Parathyroid adenoma (tissue), 2 donors: ENCODE results near the gene PPP1R9B.

Experiments used
- H2AFZ ChIP-seq: fragments of 300-600 bp; sonication (generic); one replicate; pipeline ENCODE4 v1.7.0; 2017; ENCODE audit warnings: antibody characterized with exemption, mild to moderate bottlenecking
- H3K27ac ChIP-seq: fragments of 300-600 bp; sonication (generic); one replicate; pipeline ENCODE4 v1.7.0; 2017
- H3K27me3 ChIP-seq: fragments of 300-600 bp; sonication (generic); one replicate; pipeline ENCODE4 v1.7.0; 2017; ENCODE audit warnings: low read length; ENCODE audit not compliant: control insufficient read depth, insufficient read depth
- H3K36me3 ChIP-seq: fragments of 300-600 bp; sonication (generic); one replicate; pipeline ENCODE4 v1.7.0; 2017; ENCODE audit warnings: low read length; ENCODE audit not compliant: control insufficient read depth, insufficient read depth
- H3K4me1 ChIP-seq: fragments of 300-600 bp; sonication (generic); one replicate; pipeline ENCODE4 v1.7.0; 2017; ENCODE audit warnings: control low read depth
- H3K4me2 ChIP-seq: fragments of 300-600 bp; sonication (generic); one replicate; pipeline ENCODE4 v1.7.0; 2017; ENCODE audit warnings: low read length
- H3K4me3 ChIP-seq: fragments of 300-600 bp; sonication (generic); one replicate; pipeline ENCODE4 v1.7.0; 2017; ENCODE audit warnings: low read depth, low read length
- H3K79me2 ChIP-seq: fragments of 300-600 bp; sonication (generic); one replicate; pipeline ENCODE4 v1.7.0; 2017; ENCODE audit warnings: control low read depth
- H3K9ac ChIP-seq: fragments of 300-600 bp; sonication (generic); one replicate; pipeline ENCODE4 v1.7.0; 2017; ENCODE audit warnings: mild to moderate bottlenecking
- H3K9me3 ChIP-seq: fragments of 300-600 bp; sonication (generic); one replicate; pipeline ENCODE4 v1.7.0; 2017; ENCODE audit warnings: low read length; ENCODE audit not compliant: control insufficient read depth
- TF ChIP-seq, protein P1 (sequence below): fragments of 300-600 bp; sonication (generic); IDR thresholded peaks from one replicate; pipeline ENCODE4 v1.7.0; 2017; ENCODE audit warnings: antibody characterized with exemption, mild to moderate bottlenecking
- donor health status: primary hyperparathyroidism.

The PPP1R9B gene

DNA sequence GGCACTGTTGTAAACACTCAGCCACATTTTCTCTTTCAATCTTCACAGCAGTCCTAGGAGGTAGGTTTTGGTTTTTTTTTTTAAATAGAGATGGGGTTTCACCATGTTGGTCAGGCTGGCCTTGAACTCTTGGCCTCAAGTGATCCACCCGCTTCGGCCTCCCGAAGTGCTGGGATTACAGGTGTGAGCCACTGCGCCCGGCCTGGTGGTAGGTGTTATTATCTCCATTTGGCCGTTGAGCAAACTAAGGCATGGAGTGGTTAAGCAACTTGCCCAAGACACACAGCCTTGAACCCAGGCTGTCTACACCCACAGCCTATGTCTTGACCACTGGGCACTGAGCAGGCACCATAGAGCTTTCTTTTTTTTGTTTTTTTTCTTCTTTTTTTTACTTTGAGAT, 24.0 kb upstream of the PPP1R9B start:
- Histone ChIP-seq H3K36me3 (no peaks in the 10 kb centered on the region), H3K27ac (no peak overlapping the region), H3K9me3 (no peaks in the 10 kb centered on the region), H3K4me1 (peaks cover 7% of the 10 kb centered on the region), H3K27me3 (no peaks in the 10 kb centered on the region), H3K4me3 (no peak overlapping the region), H3K79me2 (no peaks in the 10 kb centered on the region), H3K9ac (no peak overlapping the region), H3K4me2 (no peak overlapping the region), H2AFZ (no peak overlapping the region)
- TF ChIP-seq, protein P1, sequence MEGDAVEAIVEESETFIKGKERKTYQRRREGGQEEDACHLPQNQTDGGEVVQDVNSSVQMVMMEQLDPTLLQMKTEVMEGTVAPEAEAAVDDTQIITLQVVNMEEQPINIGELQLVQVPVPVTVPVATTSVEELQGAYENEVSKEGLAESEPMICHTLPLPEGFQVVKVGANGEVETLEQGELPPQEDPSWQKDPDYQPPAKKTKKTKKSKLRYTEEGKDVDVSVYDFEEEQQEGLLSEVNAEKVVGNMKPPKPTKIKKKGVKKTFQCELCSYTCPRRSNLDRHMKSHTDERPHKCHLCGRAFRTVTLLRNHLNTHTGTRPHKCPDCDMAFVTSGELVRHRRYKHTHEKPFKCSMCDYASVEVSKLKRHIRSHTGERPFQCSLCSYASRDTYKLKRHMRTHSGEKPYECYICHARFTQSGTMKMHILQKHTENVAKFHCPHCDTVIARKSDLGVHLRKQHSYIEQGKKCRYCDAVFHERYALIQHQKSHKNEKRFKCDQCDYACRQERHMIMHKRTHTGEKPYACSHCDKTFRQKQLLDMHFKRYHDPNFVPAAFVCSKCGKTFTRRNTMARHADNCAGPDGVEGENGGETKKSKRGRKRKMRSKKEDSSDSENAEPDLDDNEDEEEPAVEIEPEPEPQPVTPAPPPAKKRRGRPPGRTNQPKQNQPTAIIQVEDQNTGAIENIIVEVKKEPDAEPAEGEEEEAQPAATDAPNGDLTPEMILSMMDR, result no peak

DNA sequence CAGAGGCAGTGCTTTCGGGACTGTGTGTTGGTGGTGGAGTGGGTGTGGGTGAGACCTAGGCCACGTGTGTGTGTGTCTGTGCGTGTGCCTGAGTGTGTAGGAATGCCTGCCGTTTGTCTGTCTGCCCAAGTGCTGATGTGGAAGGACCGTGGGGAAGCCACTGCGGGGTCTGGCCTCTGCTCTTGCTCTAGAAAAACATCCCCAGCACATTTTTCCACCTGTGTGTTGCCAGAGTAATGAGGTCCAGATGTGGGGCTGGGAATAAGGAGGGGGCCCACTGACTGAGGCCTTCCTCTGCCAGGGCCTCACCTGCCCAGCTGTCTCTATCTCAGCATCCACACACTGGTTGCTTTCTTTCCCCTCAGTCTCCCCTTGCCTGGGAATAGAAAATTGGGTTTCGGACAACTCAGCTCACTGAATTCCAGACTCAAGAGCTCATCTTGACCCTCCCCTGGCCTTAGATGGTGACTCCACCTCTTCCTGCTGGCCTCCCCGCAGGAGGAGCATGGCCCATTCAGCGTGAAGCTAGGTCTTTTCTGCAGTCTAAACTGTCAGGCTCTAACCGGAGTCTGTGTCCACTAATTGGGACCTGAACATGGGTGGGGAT, 23.0 kb upstream of the PPP1R9B start:
- Histone ChIP-seq H3K4me2 (no peak overlapping the region), H3K4me3 (no peak overlapping the region), H3K9me3 (no peaks in the 10 kb centered on the region), H2AFZ (no peak overlapping the region), H3K27ac (no peak overlapping the region), H3K27me3 (no peaks in the 10 kb centered on the region), H3K79me2 (no peaks in the 10 kb centered on the region), H3K4me1 (peaks cover 4% of the 10 kb centered on the region), H3K36me3 (no peaks in the 10 kb centered on the region), H3K9ac (no peak overlapping the region)
- TF ChIP-seq, protein P1, result no peak

DNA sequence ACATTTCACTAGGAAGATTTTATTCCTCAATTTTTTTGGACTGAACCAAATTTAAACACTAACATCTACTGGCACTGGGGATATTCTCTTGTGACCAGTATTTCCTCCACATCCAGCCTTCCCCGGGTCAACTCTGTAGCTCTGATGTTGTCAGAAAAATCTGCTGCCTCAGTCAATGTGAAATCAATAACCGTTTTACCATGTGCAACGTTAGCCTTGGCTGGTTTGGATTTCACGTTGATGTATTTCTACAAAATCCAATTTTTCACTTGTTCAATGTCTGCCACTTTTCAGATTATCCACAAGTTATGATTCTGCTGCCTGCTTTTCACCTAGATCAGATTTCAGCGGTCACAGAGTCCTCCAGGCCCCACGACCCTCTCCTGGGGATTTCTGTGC, 22.5 kb upstream of the PPP1R9B start:
- TF ChIP-seq, protein P1, result no peak
- H3K9me3 ChIP-seq, result no peaks in the 10 kb centered on the region
- no peak overlapping the region for H2AFZ ChIP-seq
- no peak overlapping the region for H3K9ac ChIP-seq
- H3K79me2 ChIP-seq, result no peaks in the 10 kb centered on the region
- H3K4me1 ChIP-seq, result no peaks in the 10 kb centered on the region
- H3K27ac ChIP-seq, result no peak overlapping the region
- no peaks in the 10 kb centered on the region for H3K27me3 ChIP-seq
- H3K4me2 ChIP-seq, result no peak overlapping the region
- no peaks in the 10 kb centered on the region for H3K36me3 ChIP-seq
- no peak overlapping the region for H3K4me3 ChIP-seq

DNA sequence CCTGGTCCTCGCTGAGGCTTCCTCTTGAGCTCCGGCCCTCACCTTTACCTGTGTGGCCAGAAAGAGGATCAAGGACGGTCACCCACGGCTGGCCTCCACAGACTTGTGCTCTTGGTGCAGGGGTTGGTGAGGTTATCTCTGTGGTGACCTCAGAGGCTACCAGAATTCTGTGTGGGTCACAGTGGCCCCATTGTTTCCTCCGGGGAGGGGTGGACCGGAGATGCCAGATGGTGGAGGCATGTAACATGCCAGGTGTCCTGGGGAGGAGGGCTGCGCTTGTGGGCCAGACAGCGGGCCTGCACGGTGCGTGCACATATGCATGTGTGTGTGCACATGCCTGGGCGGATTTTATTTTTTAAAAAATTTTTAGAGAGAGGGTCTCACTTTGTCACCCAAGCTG, 21.7 kb upstream of the PPP1R9B start:
- Histone ChIP-seq H3K4me3 (no peak overlapping the region), H3K27ac (no peak overlapping the region), H3K79me2 (no peaks in the 10 kb centered on the region), H2AFZ (no peak overlapping the region), H3K9me3 (no peaks in the 10 kb centered on the region), H3K36me3 (no peaks in the 10 kb centered on the region), H3K27me3 (no peaks in the 10 kb centered on the region), H3K4me1 (no peaks in the 10 kb centered on the region), H3K4me2 (no peak overlapping the region), H3K9ac (no peak overlapping the region)
- TF ChIP-seq, protein P1, result no peak

DNA sequence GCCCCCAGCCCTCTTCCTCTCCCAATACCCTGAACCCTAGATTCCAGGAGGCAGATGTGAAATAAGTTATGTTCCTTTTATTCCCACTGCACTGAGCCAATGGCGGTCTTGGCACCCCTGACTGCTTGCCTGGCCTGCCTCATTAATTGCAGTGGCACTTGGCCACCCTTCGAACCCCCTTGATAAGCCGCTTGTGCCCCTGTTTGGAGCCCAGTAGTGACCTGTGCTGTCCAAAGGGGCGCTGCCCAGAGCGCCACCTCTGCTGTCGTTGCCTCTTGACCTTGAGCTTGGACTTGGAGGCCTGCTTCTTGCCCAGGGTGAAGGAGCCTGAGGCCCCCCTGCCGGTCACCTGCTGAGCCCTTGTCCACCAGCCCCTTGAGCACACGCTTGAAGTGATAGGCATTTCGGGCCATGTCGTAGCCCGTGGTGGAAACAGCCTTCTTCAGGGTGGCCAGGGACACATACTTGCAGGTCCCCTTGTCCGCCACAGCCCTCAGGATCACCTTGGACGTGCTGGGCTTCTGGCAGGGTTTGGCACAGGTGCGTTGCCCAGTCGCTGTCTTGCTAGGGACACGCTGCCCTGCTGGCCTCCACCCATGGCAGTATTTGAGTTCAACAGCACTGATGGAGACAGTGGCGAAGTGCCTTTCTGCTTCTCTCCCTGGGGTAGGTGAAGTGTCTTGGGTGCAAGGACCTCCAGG, 21.0 kb upstream of the PPP1R9B start:
- no peak overlapping the region for H3K9ac ChIP-seq
- no peak overlapping the region for H2AFZ ChIP-seq
- no peak overlapping the region for H3K4me2 ChIP-seq
- H3K4me1 ChIP-seq, result no peaks in the 10 kb centered on the region
- no peak overlapping the region for H3K4me3 ChIP-seq
- H3K36me3 ChIP-seq, result no peaks in the 10 kb centered on the region
- TF ChIP-seq, protein P1, result no peak
- H3K27me3 ChIP-seq, result no peaks in the 10 kb centered on the region
- no peak overlapping the region for H3K27ac ChIP-seq
- H3K9me3 ChIP-seq, result no peaks in the 10 kb centered on the region
- no peaks in the 10 kb centered on the region for H3K79me2 ChIP-seq
